Breast epithelium (tissue), 4 donors: ENCODE data around the gene RNF39. TPM values are rescaled to one million over a fixed set of nuclear protein-coding genes. Genes with fewer than 3 reads are reported as not detected.

ENCODE experiments used
- DNase-seq, 2 donors: peaks; one replicate each; pipeline ENCODE4 v3.0.0-alpha.2; 2019; ENCODE audit warnings: low spot score in 2 of 2
- H3K27ac ChIP-seq, 2 donors: fragments of 200-600 bp; sonication (generic) in 1 of 2; one replicate each; pipeline ENCODE4 v1.5.1; 2016 to 2019; ENCODE audit warnings: mild to moderate bottlenecking in 1 of 2
- H3K27me3 ChIP-seq, 2 donors: fragments of 200-600 bp; sonication (generic) in 1 of 2; one replicate each; pipeline versions ENCODE4 v1.5.1 to v1.6.0; 2017 to 2019; ENCODE audit warnings: control low read depth in 1 of 2, mild to moderate bottlenecking in 1 of 2
- H3K36me3 ChIP-seq: fragments of 200-600 bp; one replicate; pipeline ENCODE4 v1.5.1; 2019
- H3K4me1 ChIP-seq, 2 donors: fragments of 200-600 bp; sonication (generic); one replicate each; pipeline ENCODE4 v1.5.1; 2016 to 2019; ENCODE audit warnings: control low read depth in 1 of 2
- H3K4me3 ChIP-seq, 3 donors: fragments of 200-600 bp; sonication (generic); 1 replicate in 2 of 3; 2 replicates in 1 of 3; pipeline ENCODE4 v1.5.1; 2016 to 2019; ENCODE audit warnings: mild to moderate bottlenecking in 3 of 3, moderate library complexity in 2 of 3
- H3K9me3 ChIP-seq, 2 donors: fragments of 200-600 bp; sonication (generic) in 1 of 2; one replicate each; pipeline ENCODE4 v1.5.1; 2016 to 2019; ENCODE audit warnings: control low read depth in 1 of 2
- POLR2A ChIP-seq: fragments of 450-650 bp; IDR thresholded peaks from one replicate; pipeline ENCODE4 v1.6.1; 2016; ENCODE audit warnings: antibody characterized with exemption, mild to moderate bottlenecking, moderate library complexity
- POLR2AphosphoS5 ChIP-seq, 3 donors: sonication (generic); formaldehyde crosslinking; IDR thresholded peaks; one replicate each; pipeline ENCODE4 v1.6.1; 2017; ENCODE audit warnings: antibody characterized with exemption in 3 of 3
- intact Hi-C: fragments of 100-400 bp; cut with DNase I; formaldehyde crosslinking; loops from one replicate; pipeline ENCODE4 v1.15.1; 2023; ENCODE audit warnings: low total_unique reads
- total RNA-seq, 3 donors: library from RNA; depleted of rRNA; stranded (reverse); fragments of >200 nt; gene quantifications; one replicate each; pipeline ENCODE4 v1.1.0, GENCODE V29; 2016
- TF ChIP-seq, protein P1 (sequence below), 3 donors: fragments of 450-650 bp; IDR thresholded peaks; one replicate each; pipeline ENCODE4 v1.5.1; 2016 to 2017; ENCODE audit warnings: antibody characterized with exemption in 3 of 3, mild to moderate bottlenecking in 3 of 3, moderate library complexity in 3 of 3

Gene RNF39
- total RNA-seq, 3 donors from 2014 or later = 11.1 to 40.0 TPM; not detected in 1

GRCh38 chr6:30103872-30104179, 28.3 kb upstream of the RNF39 start:
- TF ChIP-seq, protein P1, sequence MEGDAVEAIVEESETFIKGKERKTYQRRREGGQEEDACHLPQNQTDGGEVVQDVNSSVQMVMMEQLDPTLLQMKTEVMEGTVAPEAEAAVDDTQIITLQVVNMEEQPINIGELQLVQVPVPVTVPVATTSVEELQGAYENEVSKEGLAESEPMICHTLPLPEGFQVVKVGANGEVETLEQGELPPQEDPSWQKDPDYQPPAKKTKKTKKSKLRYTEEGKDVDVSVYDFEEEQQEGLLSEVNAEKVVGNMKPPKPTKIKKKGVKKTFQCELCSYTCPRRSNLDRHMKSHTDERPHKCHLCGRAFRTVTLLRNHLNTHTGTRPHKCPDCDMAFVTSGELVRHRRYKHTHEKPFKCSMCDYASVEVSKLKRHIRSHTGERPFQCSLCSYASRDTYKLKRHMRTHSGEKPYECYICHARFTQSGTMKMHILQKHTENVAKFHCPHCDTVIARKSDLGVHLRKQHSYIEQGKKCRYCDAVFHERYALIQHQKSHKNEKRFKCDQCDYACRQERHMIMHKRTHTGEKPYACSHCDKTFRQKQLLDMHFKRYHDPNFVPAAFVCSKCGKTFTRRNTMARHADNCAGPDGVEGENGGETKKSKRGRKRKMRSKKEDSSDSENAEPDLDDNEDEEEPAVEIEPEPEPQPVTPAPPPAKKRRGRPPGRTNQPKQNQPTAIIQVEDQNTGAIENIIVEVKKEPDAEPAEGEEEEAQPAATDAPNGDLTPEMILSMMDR (IDR thresholded peaks at IDR 0.05) = no peak
- no peak for TF ChIP-seq POLR2A
- TF ChIP-seq POLR2AphosphoS5 (IDR thresholded peaks at IDR 0.05) = no peak
- H3K4me1 ChIP-seq = peaks cover 4 to 19% of the 10 kb centered on the region in 2 donors
- H3K27me3 ChIP-seq = peaks cover 0 to 19% of the 10 kb centered on the region in 2 donors
- intact Hi-C loops = no loop called here
- H3K9me3 ChIP-seq = no peaks in the 10 kb centered on the region
- H3K4me3 ChIP-seq = peak overlapping the region; percentile 31 to 68 (median 48)
- H3K36me3 ChIP-seq = no peaks in the 10 kb centered on the region
- peak overlapping the region in 1 of 2 donors; percentile 88 for H3K27ac ChIP-seq
- DNase-seq = no peak

DNA sequence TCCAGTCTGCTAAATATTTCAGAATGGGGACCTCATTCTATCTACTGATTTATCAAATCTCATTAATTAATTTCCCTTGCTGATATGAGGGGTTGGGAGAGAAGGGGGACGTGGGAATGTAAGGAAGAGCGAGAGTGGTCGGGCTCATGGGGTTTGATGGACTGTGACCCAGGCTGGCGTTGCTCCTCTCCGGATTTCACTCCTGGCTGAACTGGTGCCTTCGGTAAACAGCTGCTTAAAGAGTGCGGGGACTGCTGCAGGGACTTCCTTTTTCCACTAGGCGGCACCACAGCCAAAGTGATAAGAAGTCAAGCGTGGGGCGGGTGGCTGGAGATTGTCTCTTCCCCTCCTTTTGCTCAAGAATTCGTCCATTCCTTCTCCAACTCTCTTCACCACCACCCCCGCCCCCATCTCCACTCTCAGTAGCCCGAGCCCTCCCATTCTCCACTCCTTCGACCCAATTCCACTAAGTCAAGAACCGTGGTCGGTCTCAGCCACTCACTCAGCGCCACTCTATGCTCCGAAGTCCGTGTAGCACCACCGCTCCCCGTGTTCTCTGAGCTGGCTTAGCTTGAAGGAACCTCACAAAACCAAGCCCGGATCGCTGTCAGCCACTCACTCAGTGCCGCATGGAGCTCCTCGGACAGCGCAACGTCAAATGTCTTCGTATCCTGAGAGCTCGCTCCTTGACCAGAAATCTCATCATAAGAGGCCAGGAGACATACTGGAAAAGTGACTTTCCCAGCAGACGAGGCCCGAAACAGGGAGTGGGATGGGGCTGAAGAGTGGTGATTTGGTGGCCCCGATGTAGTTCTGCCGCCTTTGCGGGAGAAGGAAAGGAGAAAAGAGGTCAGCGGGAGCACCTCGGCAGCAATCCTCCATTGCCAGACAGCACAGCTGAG, 27.7 kb upstream of the RNF39 start:
- peak; percentile 86 to 90 for DNase-seq
- Histone ChIP-seq H3K4me3 (peak overlapping the region; percentile 31 to 68 (median 48)), H3K4me1 (peaks cover 4 to 19% of the 10 kb centered on the region in 2 donors), H3K27ac (peak overlapping the region; percentile 88 to 93), H3K27me3 (peaks cover 0 to 16% of the 10 kb centered on the region in 2 donors), H3K36me3 (no peaks in the 10 kb centered on the region), H3K9me3 (no peaks in the 10 kb centered on the region)
- TF ChIP-seq, protein P1 (IDR thresholded peaks at IDR 0.05) = peak; percentile 84 to 96 (median 94)
- TF ChIP-seq POLR2A = no peak
- peak in 1 of 3 donors; percentile 47 for TF ChIP-seq POLR2AphosphoS5 (IDR thresholded peaks at IDR 0.05)
- intact Hi-C loops = no loop called here

DNA sequence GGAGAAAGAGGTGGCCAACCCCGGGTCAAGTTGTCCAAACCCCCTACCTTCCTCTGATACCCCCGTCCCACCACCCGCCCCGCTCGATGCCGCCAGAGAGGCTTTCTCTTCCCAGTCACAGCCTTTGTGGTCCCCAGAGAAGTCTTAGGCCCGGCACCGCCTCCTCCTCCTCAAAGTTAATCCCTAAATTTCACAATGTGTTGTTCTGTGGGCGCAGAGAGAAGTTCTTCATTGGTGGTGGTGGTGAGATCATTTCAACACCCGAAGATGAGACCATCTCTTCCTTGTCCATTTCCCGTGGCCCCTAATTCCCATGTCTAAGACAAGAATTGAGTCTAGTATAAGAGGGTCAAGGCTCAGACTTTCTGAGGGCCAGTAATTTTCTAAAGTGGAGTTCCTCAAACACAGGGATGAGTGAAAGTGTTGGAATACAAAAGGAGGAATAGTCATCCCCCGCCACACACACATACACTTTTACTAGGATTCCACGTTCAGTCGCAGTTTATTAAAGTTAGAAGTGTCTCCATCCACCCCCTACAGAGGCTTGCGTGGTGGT, 26.9 kb upstream of the RNF39 start:
- peaks cover 0 to 13% of the 10 kb centered on the region in 2 donors for H3K27me3 ChIP-seq
- H3K36me3 ChIP-seq = no peaks in the 10 kb centered on the region
- H3K4me3 ChIP-seq = peak overlapping the region; percentile 39 to 68 (median 51)
- peaks cover 4 to 19% of the 10 kb centered on the region in 2 donors for H3K4me1 ChIP-seq
- peak in 1 of 2 donors; percentile 43 for DNase-seq
- no peak for TF ChIP-seq POLR2AphosphoS5 (IDR thresholded peaks at IDR 0.05)
- TF ChIP-seq POLR2A = no peak
- TF ChIP-seq, protein P1 (IDR thresholded peaks at IDR 0.05) = no peak
- no peaks in the 10 kb centered on the region for H3K9me3 ChIP-seq
- H3K27ac ChIP-seq = peak overlapping the region; percentile 88 to 93
- intact Hi-C loops = no loop called here

DNA sequence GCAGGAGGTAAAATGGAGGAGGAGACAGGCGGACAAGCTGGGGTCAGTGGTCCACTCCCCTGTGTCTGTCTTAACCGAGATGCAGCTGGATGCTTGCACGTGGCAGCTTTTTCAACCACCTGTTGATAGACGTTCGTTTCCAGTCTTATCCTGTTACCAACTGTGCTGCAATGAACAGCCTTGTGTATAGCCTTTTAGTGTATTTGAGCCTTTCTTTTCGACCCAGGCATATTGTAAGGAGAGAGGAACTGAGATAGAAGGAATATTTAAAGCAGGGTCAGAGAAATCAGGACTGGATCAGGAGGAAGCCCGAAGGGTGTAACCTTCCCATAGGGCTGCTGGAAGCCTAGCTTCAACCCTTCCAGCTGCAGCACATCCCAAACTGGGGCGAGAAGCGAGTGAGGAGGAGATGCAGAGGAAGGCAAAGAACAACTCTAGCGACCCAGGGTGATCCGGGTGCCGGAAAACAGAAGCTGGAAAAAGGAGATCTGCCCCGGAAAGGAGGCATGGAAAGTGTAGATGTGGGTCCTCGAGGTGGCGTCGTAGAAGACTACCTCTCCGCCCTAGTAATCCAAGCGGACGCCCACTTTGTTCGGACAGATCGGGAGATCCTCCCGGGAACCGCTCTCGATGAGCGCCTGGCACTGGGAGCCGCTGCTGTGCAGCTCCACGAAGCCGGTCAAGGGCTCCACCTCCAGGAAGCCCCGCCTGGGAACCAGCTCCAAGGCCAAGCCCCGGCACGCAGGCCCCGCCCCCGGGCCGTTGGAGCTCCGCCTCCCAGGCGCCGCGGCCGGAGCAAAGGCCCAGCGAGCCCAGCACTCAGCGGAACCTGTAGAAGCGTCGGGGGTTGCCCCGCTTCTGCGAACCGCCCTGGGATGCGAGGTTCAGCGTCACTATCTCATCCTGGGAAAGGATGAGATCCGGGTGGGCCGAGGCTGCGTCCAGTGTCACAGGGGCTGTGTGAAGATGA, 26.2 kb upstream of the RNF39 start:
- peak overlapping the region; percentile 88 to 93 for H3K27ac ChIP-seq
- intact Hi-C loops = no loop called here

More for the DNA sequence above, 26.2 kb upstream of the RNF39 start:
- H3K9me3 ChIP-seq = no peaks in the 10 kb centered on the region
- peaks cover 0 to 12% of the 10 kb centered on the region in 2 donors for H3K27me3 ChIP-seq
- H3K4me1 ChIP-seq = peaks cover 4 to 19% of the 10 kb centered on the region in 2 donors
- H3K36me3 ChIP-seq = no peaks in the 10 kb centered on the region
- peak overlapping the region; percentile 39 to 68 (median 51) for H3K4me3 ChIP-seq
- peak; percentile 89 to 92 for DNase-seq
- TF ChIP-seq, protein P1 (IDR thresholded peaks at IDR 0.05) = no peak
- peak; percentile 47 for TF ChIP-seq POLR2A
- TF ChIP-seq POLR2AphosphoS5 (IDR thresholded peaks at IDR 0.05) = peak in 2 of 3 donors; percentile 38 to 68
